ENCODE measurements around the gene UPF3A. TPM values are rescaled to one million over a fixed set of nuclear protein-coding genes. Genes with fewer than 3 reads are reported as not detected.

The UPF3A gene
- total and polyA plus RNA-seq, 8 donors: 32.3 to 193 (median 154) TPM

DNA sequence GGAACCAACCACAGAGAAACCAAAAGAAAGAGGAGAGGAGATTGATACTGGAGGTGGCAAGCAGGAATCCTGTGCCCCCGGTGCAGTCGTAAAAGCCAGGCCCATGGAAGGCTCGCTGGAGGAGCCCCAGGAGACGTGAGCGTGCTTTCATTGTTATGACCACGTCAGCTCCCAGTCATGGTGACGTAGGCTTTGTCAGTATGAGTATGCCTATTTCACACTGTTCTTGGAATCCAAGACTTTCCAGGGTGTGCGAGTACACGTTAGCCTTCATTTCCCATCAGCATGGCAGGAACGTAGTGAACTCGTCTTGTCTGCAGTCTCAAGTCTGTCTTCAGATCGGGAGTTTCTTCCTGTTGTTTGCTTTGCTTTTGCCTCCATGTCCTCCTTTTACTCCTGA lies 17.5 kb downstream of the UPF3A start:
- DNase-seq: no peak
- no peak overlapping the region for H3K27ac ChIP-seq
- no peak overlapping the region for H3K4me3 ChIP-seq
- H3K27me3 ChIP-seq: no peaks in the 10 kb centered on the region
- intact Hi-C loops (cut with DNase I): no loop called here
- H3K36me3 ChIP-seq: peaks cover 0 to 89% of the 10 kb centered on the region in 2 donors
- TF ChIP-seq, protein P1, sequence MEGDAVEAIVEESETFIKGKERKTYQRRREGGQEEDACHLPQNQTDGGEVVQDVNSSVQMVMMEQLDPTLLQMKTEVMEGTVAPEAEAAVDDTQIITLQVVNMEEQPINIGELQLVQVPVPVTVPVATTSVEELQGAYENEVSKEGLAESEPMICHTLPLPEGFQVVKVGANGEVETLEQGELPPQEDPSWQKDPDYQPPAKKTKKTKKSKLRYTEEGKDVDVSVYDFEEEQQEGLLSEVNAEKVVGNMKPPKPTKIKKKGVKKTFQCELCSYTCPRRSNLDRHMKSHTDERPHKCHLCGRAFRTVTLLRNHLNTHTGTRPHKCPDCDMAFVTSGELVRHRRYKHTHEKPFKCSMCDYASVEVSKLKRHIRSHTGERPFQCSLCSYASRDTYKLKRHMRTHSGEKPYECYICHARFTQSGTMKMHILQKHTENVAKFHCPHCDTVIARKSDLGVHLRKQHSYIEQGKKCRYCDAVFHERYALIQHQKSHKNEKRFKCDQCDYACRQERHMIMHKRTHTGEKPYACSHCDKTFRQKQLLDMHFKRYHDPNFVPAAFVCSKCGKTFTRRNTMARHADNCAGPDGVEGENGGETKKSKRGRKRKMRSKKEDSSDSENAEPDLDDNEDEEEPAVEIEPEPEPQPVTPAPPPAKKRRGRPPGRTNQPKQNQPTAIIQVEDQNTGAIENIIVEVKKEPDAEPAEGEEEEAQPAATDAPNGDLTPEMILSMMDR (IDR thresholded peaks at IDR 0.05): no peak
- no peaks in the 10 kb centered on the region for H3K9me3 ChIP-seq
- no peak for ATAC-seq
- H3K4me1 ChIP-seq: no peaks in the 10 kb centered on the region

DNA sequence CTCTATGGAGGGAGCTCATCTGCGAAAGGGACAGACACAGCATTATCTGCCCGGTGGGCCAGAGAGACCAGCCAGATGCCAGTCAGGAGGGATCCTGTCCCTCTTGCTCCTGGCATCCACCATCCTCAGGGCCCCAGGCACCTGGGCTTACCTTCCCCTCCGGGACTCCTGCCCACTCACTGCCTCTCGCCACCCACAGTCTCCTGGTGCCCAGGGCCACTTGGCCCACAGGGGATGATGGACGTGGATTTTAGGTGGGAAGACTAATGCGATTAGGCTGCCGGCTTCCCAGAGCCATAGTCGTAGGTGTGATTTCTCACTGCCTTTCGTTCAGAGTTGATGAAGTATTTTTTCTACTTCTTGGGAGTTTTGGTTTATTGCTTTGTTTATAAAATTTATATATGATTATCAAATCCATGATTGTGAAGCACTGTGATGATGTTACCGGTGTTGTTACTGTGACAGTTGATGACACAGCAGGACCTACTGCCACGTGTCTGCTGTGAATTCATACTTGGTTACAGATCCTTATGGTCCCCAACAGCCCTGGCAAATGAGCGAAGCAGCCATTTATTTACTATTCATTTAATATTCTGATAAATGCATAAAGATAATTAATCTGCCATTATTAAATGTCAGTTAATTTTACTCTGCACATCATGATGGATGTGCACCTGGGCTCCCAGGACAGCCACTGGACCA lies 18.4 kb downstream of the UPF3A start:
- TF ChIP-seq, protein P1 (IDR thresholded peaks at IDR 0.05): no peak
- intact Hi-C loops (cut with DNase I): no loop called here
- DNase-seq (no peak), ATAC-seq (no peak)
- Histone ChIP-seq H3K4me3 (no peak overlapping the region), H3K27ac (no peak overlapping the region), H3K4me1 (no peaks in the 10 kb centered on the region), H3K27me3 (no peaks in the 10 kb centered on the region), H3K36me3 (peaks cover 0 to 89% of the 10 kb centered on the region in 2 donors), H3K9me3 (no peaks in the 10 kb centered on the region)

DNA sequence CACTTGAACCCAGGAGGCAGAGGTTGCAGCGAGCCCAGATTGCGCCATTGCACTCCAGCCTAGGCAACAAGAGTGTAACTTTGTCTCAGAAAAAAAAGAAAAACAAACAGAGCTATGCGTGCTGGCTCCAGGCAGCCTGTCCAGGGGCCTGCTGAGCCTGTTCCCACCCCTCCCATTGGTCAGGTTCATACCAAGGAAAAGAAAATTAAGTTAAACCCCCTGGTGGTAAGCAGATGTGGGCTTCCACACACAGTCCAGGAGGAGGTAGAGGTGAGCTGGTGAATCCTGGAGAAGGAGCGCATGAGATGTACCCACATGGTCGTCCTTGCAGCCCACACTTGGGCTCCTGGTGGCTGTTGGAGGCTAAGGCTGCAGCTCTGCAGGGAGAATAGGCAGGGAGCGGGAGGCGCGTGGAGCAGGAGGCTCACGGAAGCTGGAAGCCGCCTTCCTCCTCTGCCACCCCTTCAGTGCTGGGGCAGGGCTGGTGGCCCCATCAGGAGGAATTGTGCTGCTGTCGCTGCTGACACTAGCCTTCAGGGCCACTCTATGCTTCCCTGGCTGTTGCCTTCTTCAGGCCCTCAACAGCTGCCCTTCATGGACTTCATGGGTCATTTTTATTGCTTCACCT lies 22.4 kb downstream of the UPF3A start:
- Histone ChIP-seq H3K36me3 (peaks cover 0 to 75% of the 10 kb centered on the region in 2 donors), H3K9me3 (no peaks in the 10 kb centered on the region), H3K27me3 (no peaks in the 10 kb centered on the region), H3K27ac (no peak overlapping the region), H3K4me3 (no peak overlapping the region), H3K4me1 (no peaks in the 10 kb centered on the region)
- intact Hi-C loops (cut with DNase I): no loop called here
- DNase-seq (no peak), ATAC-seq (no peak)
- TF ChIP-seq, protein P1 (IDR thresholded peaks at IDR 0.05): no peak

DNA sequence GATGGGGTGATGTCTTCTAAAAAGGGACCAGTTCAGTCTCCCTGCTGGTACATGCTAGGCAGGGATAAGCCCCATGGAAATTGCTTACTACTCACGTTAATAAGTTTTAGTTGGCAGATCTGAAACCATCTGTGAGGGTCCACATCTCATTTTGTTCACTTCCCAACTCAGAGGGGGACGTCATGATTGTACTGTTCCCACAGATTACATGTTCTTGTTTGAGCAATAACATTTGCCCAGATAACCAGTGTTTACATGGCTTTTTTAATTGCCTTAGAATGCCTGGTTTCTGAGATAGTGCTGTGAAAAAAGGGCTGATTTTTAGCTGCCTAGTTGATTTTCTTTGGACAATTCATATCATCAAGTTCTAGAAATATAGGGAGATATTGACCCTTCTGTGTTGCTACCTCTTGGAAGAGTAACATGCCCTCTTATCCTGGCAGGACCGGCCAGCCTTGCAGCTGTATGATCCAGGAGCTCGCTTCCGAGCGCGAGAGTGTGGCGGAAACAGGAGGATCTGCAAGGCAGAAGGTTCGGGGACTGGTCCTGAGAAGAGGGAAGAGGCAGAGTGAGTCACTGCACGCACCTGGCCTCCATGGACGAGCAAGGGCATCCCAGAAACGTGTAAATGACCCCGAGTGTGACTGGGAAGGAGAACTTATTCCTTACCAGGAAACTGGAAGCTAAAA lies 23.1 kb downstream of the UPF3A start:
- no peak for ATAC-seq
- Histone ChIP-seq H3K27me3 (no peaks in the 10 kb centered on the region), H3K4me3 (no peak overlapping the region), H3K4me1 (no peaks in the 10 kb centered on the region), H3K9me3 (no peaks in the 10 kb centered on the region), H3K36me3 (peaks cover 0 to 68% of the 10 kb centered on the region in 2 donors), H3K27ac (no peak overlapping the region)
- DNase-seq: no peak
- TF ChIP-seq, protein P1 (IDR thresholded peaks at IDR 0.05): no peak
- intact Hi-C loops (cut with DNase I): no loop called here

DNA sequence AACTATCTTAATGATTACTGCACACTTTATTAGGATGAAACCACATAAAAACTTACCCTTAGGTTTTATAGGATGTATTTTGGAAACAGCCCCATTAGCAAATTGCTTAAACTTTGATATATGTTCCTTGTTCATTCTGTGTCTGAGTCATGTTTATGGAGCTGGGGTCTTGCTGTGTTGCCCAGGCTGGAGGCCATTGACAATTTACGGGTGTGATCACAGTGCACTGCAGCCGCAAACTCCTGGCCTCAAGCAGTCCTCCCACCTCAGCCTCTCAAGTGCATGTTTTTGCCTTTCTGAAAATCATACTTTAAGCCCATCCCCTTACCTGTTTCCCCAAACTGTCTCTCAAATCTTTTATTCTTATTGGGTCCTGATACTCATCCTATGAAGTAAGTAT lies 27.7 kb downstream of the UPF3A start:
- Histone ChIP-seq H3K4me1 (peaks cover 0 to 8% of the 10 kb centered on the region in 2 donors), H3K27ac (no peak overlapping the region), H3K36me3 (peaks cover 0 to 23% of the 10 kb centered on the region in 2 donors), H3K4me3 (no peak overlapping the region), H3K27me3 (no peaks in the 10 kb centered on the region), H3K9me3 (no peaks in the 10 kb centered on the region)
- intact Hi-C loops (cut with DNase I): no loop called here
- no peak for ATAC-seq
- DNase-seq: no peak
- TF ChIP-seq, protein P1 (IDR thresholded peaks at IDR 0.05): no peak
